ENCODE measurements around the gene SEC24B. TPM values are rescaled to one million over a fixed set of nuclear protein-coding genes. Genes with fewer than 3 reads are reported as not detected.
"Not testable (repeated sequence)": the region's sequence is repeated elsewhere in the genome, so short reads cannot be mapped to it uniquely, and the experiment has no call there.

SEC24B gene
- total RNA-seq, 1 experiment from 2014 or later, result 35.0 TPM

GRCh38 chr4:109511414-109511813, 77.8 kb downstream of the SEC24B start:
- no peak for DNase-seq (ENCODE audit: unreplicated experiment)
- no peaks in the 10 kb centered on the region for H3K4me1 Mint-ChIP-seq (ENCODE audit: insufficient read depth, unreplicated experiment)
- H3K4me3 Mint-ChIP-seq (ENCODE audit: unreplicated experiment), result no peak overlapping the region
- no TSS peak for BruUV-seq (replicated peaks)
- H3K9me3 Mint-ChIP-seq (ENCODE audit: unreplicated experiment), result no peaks in the 10 kb centered on the region
- ChIA-PET POLR2A (no interaction called here), CTCF (interaction anchor here (0.7 kb wide), 2 partner anchors 79 to 536 kb away, joined by 3 to 4 read pairs; no protein-coding TSS in a partner anchor)
- intact Hi-C loops (cut with micrococcal nuclease), result no loop called here
- H3K36me3 Mint-ChIP-seq (ENCODE audit: insufficient read depth, unreplicated experiment), result peaks cover 78% of the 10 kb centered on the region
- TF ChIP-seq CTCF (IDR thresholded peaks at IDR 0.05; ENCODE audit: unreplicated experiment), result no peak
- peak overlapping the region; percentile 16 for H3K27ac Mint-ChIP-seq (ENCODE audit: low read depth, unreplicated experiment)
- no peaks in the 10 kb centered on the region for H3K27me3 Mint-ChIP-seq (ENCODE audit: insufficient read depth, unreplicated experiment)

GRCh38 chr4:109513368-109513767, 79.8 kb downstream of the SEC24B start:
- POLR2A ChIA-PET, result interaction anchor here (0.8 kb wide), 1 partner anchor 277 kb away, joined by 4 read pairs; no protein-coding TSS in a partner anchor
- H3K36me3 Mint-ChIP-seq (ENCODE audit: insufficient read depth, unreplicated experiment), result peaks cover 79% of the 10 kb centered on the region

GRCh38 chr4:109532182-109532581, 98.6 kb downstream of the SEC24B start:
- ChIA-PET CTCF (interaction anchor here (0.6 kb wide), 1 partner anchor 19 kb away, joined by 3 read pairs; no protein-coding TSS in a partner anchor), POLR2A (interaction anchor here (0.6 to 2.8 kb wide), 4 partner anchors 31 to 1728 kb away, joined by 3 to 8 read pairs (median 7); partner anchors contain the start of gene SEC24B)
- Mint-ChIP-seq H3K4me3 (ENCODE audit: unreplicated experiment) (no peak overlapping the region), H3K9me3 (ENCODE audit: unreplicated experiment) (no peaks in the 10 kb centered on the region), H3K27ac (ENCODE audit: low read depth, unreplicated experiment) (no peak overlapping the region), H3K27me3 (ENCODE audit: insufficient read depth, unreplicated experiment) (no peaks in the 10 kb centered on the region), H3K36me3 (ENCODE audit: insufficient read depth, unreplicated experiment) (peaks cover 89% of the 10 kb centered on the region), H3K4me1 (ENCODE audit: insufficient read depth, unreplicated experiment) (no peaks in the 10 kb centered on the region)
- intact Hi-C loops (cut with micrococcal nuclease), result no loop called here
- no TSS peak for BruUV-seq (replicated peaks)
- no peak for DNase-seq (ENCODE audit: unreplicated experiment)
- TF ChIP-seq CTCF (IDR thresholded peaks at IDR 0.05; ENCODE audit: unreplicated experiment), result no peak

More at GRCh38 chr4:109513368-109513767, 79.8 kb downstream of the SEC24B start:
- H3K4me3 Mint-ChIP-seq (ENCODE audit: unreplicated experiment); H3K4me1 Mint-ChIP-seq (ENCODE audit: insufficient read depth, unreplicated experiment); BruUV-seq (replicated peaks); intact Hi-C loops (cut with micrococcal nuclease); H3K27ac Mint-ChIP-seq (ENCODE audit: low read depth, unreplicated experiment); H3K9me3 Mint-ChIP-seq (ENCODE audit: unreplicated experiment); H3K27me3 Mint-ChIP-seq (ENCODE audit: insufficient read depth, unreplicated experiment); DNase-seq (ENCODE audit: unreplicated experiment): not testable (repeated sequence)
- CTCF ChIA-PET, result interaction anchor here (0.6 to 1.0 kb wide), 2 partner anchors 19 to 32 kb away, joined by 3 read pairs; no protein-coding TSS in a partner anchor

GRCh38 chr4:109545401-109545800, 111.8 kb downstream of the SEC24B start:
- Mint-ChIP-seq H3K27ac (ENCODE audit: low read depth, unreplicated experiment) (no peak overlapping the region), H3K36me3 (ENCODE audit: insufficient read depth, unreplicated experiment) (peaks cover 50% of the 10 kb centered on the region), H3K4me3 (ENCODE audit: unreplicated experiment) (no peak overlapping the region), H3K9me3 (ENCODE audit: unreplicated experiment) (no peaks in the 10 kb centered on the region), H3K27me3 (ENCODE audit: insufficient read depth, unreplicated experiment) (no peaks in the 10 kb centered on the region), H3K4me1 (ENCODE audit: insufficient read depth, unreplicated experiment) (peaks cover 21% of the 10 kb centered on the region)
- DNase-seq (ENCODE audit: unreplicated experiment), result no peak
- no peak for TF ChIP-seq CTCF (IDR thresholded peaks at IDR 0.05; ENCODE audit: unreplicated experiment)
- ChIA-PET POLR2A (interaction anchor here (0.6 to 1.2 kb wide), 3 partner anchors 13 to 91 kb away, joined by 3 to 5 read pairs (median 5); no protein-coding TSS in a partner anchor), CTCF (interaction anchor here (0.7 to 1.9 kb wide), 2 partner anchors 15 to 117 kb away, joined by 4 read pairs; no protein-coding TSS in a partner anchor)
- intact Hi-C loops (cut with micrococcal nuclease), result no loop called here
- BruUV-seq (replicated peaks), result no TSS peak

Measured in MCF 10A (cell line).